Measurements from ENCODE around the gene TCHHL1.

The TCHHL1 gene

GRCh38 chr1:152039461-152039860 lies 49.4 kb downstream of the TCHHL1 start:
- TF ChIP-seq CTCF (IDR thresholded peaks at IDR 0.05) = no peak
- H3K27ac ChIP-seq = no peak overlapping the region

GRCh38 chr1:152038871-152039270 lies 50.0 kb downstream of the TCHHL1 start:
- no peak for DNase-seq (ENCODE audit: low spot score)
- TF ChIP-seq CTCF (IDR thresholded peaks at IDR 0.05) = no peak
- Histone ChIP-seq H3K27ac (peak overlapping the region in 1 of 2 donors; percentile 23), H3K4me3 (no peak overlapping the region)

More at GRCh38 chr1:152039461-152039860, 49.4 kb downstream of the TCHHL1 start:
- DNase-seq (ENCODE audit: low spot score) = no peak
- H3K4me3 ChIP-seq = no peak overlapping the region

GRCh38 chr1:152036267-152037216 lies 52.3 kb downstream of the TCHHL1 start, which contains the start of gene S100A11:
Gene S100A11 (minus strand): TSS chr1:152037004. CDS start chr1:152036915, 89 bp downstream.
- Histone ChIP-seq H3K27ac (peak within 1 kb of the TSS; percentile 87 to 95), H3K4me3 (peak within 1 kb of the TSS; percentile 85)
- peak; percentile 94 for DNase-seq (ENCODE audit: low spot score)
- no peak for TF ChIP-seq CTCF (IDR thresholded peaks at IDR 0.05)

GRCh38 chr1:152035539-152036266 lies 53.2 kb downstream of the TCHHL1 start:
- DNase-seq (ENCODE audit: low spot score) = no peak
- peak overlapping the region; percentile 87 to 95 for H3K27ac ChIP-seq
- TF ChIP-seq CTCF (IDR thresholded peaks at IDR 0.05) = no peak
- peak overlapping the region; percentile 85 for H3K4me3 ChIP-seq

GRCh38 chr1:152034654-152035538 lies 54.0 kb downstream of the TCHHL1 start:
- TF ChIP-seq CTCF (IDR thresholded peaks at IDR 0.05) = peak; percentile 49
- DNase-seq (ENCODE audit: low spot score) = no peak
- Histone ChIP-seq H3K27ac (peak overlapping the region; percentile 29 to 53), H3K4me3 (peak overlapping the region; percentile 85)

GRCh38 chr1:152034324-152034653 lies 54.6 kb downstream of the TCHHL1 start:
- no peak for TF ChIP-seq CTCF (IDR thresholded peaks at IDR 0.05)
- peak overlapping the region; percentile 29 to 53 for H3K27ac ChIP-seq
- no peak for DNase-seq (ENCODE audit: low spot score)
- H3K4me3 ChIP-seq = peak overlapping the region; percentile 85
